Vagina (tissue), 2 donors: ENCODE results near the gene ULK2. TPM values are rescaled to one million over a fixed set of nuclear protein-coding genes. Genes with fewer than 3 reads are reported as not detected.
"Not testable (repeated sequence)": the region's sequence is repeated elsewhere in the genome, so short reads cannot be mapped to it uniquely, and the experiment has no call there.

Experiments used
- DNase-seq, 2 donors: peaks; one replicate each; pipeline ENCODE4 v3.0.0-alpha.2; 2017; ENCODE audit errors: extremely low spot score in 2 of 2
- H3K27ac ChIP-seq: fragments of 200-600 bp; sonication (generic); one replicate; pipeline ENCODE4 v1.5.1; 2019
- H3K27me3 ChIP-seq: fragments of 200-600 bp; sonication (generic); one replicate; pipeline ENCODE4 v1.5.1; 2019
- H3K36me3 ChIP-seq, 2 donors: fragments of 200-600 bp; sonication (generic); one replicate each; pipeline ENCODE4 v1.5.1; 2017 to 2019
- H3K4me1 ChIP-seq: fragments of 200-600 bp; sonication (generic); one replicate; pipeline ENCODE4 v1.5.1; 2019
- H3K4me3 ChIP-seq, 2 donors: fragments of 200-600 bp; sonication (generic); 1 replicate in 1 of 2; 2 replicates in 1 of 2; pipeline ENCODE4 v1.5.1; 2016 to 2019
- H3K9me3 ChIP-seq: fragments of 200-600 bp; sonication (generic); one replicate; pipeline ENCODE4 v1.5.1; 2019
- POLR2A ChIP-seq, 2 donors: fragments of 450-650 bp; IDR thresholded peaks; one replicate each; pipeline ENCODE4 v1.6.1; 2017; ENCODE audit warnings: antibody characterized with exemption in 2 of 2, mild to moderate bottlenecking in 2 of 2, moderate library complexity in 2 of 2
- POLR2AphosphoS5 ChIP-seq, 2 donors: sonication (generic); formaldehyde crosslinking; IDR thresholded peaks; one replicate each; pipeline ENCODE4 v1.9.0; 2017; ENCODE audit warnings: antibody characterized with exemption in 2 of 2, mild to moderate bottlenecking in 2 of 2, low read depth in 1 of 2; ENCODE audit not compliant: insufficient read depth in 1 of 2
- intact Hi-C: fragments of 100-400 bp; cut with DNase I; formaldehyde crosslinking; loops from one replicate; pipeline ENCODE4 v1.15.1; 2023
- total RNA-seq: library from RNA; depleted of rRNA; stranded (reverse); fragments of >200 nt; gene quantifications from one replicate; pipeline ENCODE4 v1.2.3, GENCODE V29; 2016
- TF ChIP-seq, protein P1 (sequence below), 3 experiments: fragments of 450-650 bp in 2 of 3; fragments of 200-600 bp in 1 of 3; sonication (generic) in 1 of 3; IDR thresholded peaks; one replicate each; pipeline ENCODE4 v1.5.1; 2017 to 2019; ENCODE audit warnings: antibody characterized with exemption in 3 of 3, mild to moderate bottlenecking in 2 of 3, moderate library complexity in 2 of 3

ULK2 gene
- total RNA-seq, 1 donor from 2014 or later, result 25.3 TPM

- DNase-seq, result no peak
- TF ChIP-seq POLR2AphosphoS5 (IDR thresholded peaks at IDR 0.05; ENCODE audit: insufficient read depth in 1 of 2, low read depth in 1 of 2) (no peak), POLR2A (IDR thresholded peaks at IDR 0.05) (no peak)
- TF ChIP-seq, protein P1, sequence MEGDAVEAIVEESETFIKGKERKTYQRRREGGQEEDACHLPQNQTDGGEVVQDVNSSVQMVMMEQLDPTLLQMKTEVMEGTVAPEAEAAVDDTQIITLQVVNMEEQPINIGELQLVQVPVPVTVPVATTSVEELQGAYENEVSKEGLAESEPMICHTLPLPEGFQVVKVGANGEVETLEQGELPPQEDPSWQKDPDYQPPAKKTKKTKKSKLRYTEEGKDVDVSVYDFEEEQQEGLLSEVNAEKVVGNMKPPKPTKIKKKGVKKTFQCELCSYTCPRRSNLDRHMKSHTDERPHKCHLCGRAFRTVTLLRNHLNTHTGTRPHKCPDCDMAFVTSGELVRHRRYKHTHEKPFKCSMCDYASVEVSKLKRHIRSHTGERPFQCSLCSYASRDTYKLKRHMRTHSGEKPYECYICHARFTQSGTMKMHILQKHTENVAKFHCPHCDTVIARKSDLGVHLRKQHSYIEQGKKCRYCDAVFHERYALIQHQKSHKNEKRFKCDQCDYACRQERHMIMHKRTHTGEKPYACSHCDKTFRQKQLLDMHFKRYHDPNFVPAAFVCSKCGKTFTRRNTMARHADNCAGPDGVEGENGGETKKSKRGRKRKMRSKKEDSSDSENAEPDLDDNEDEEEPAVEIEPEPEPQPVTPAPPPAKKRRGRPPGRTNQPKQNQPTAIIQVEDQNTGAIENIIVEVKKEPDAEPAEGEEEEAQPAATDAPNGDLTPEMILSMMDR (IDR thresholded peaks at IDR 0.05), result no peak
- no peaks in the 10 kb centered on the region for H3K27me3 ChIP-seq
- no peak overlapping the region for H3K27ac ChIP-seq
- intact Hi-C loops, result no loop called here
- H3K4me1 ChIP-seq, result peaks cover 19% of the 10 kb centered on the region
- no peaks in the 10 kb centered on the region for H3K36me3 ChIP-seq
- H3K9me3 ChIP-seq, result no peaks in the 10 kb centered on the region
- no peak overlapping the region for H3K4me3 ChIP-seq
Observed at GRCh38 chr17:19896679-19897078, 28.9 kb upstream of the ULK2 start.

GRCh38 chr17:19890554-19890953 lies 22.8 kb upstream of the ULK2 start:
- DNase-seq, H3K27me3 ChIP-seq, H3K9me3 ChIP-seq, intact Hi-C loops, H3K4me1 ChIP-seq, H3K27ac ChIP-seq, H3K36me3 ChIP-seq, H3K4me3 ChIP-seq: not testable (repeated sequence)

DNA sequence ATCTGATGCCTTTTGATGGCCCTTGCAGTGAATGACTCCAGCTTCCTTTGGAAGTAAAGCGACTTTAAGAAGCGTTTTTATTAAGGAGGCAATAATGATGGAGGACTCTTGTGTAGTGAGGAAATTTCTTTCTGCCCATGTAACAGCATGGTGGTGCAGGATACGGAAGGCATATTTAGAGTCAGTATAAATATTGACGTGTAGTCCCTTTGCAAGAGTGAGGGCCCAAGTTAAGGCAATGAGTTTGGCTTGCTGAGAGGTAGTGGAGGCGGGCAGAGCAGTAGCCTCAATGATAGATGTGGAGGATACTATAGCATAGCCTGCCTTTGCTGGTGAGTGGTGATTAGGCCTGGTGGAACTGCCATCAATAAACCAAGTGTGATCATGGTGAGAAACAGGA lies 22.3 kb upstream of the ULK2 start:
- H3K27me3 ChIP-seq, H3K27ac ChIP-seq, DNase-seq, intact Hi-C loops, H3K4me1 ChIP-seq, H3K4me3 ChIP-seq, H3K36me3 ChIP-seq, H3K9me3 ChIP-seq: not testable (repeated sequence)

GRCh38 chr17:19886116-19886515 lies 18.4 kb upstream of the ULK2 start:
- no peaks in the 10 kb centered on the region for H3K4me1 ChIP-seq
- H3K27ac ChIP-seq, result no peak overlapping the region
- no peaks in the 10 kb centered on the region for H3K27me3 ChIP-seq
- intact Hi-C loops, result no loop called here
- TF ChIP-seq, protein P1 (IDR thresholded peaks at IDR 0.05), result no peak
- TF ChIP-seq POLR2A (IDR thresholded peaks at IDR 0.05), result no peak
- no peak for TF ChIP-seq POLR2AphosphoS5 (IDR thresholded peaks at IDR 0.05; ENCODE audit: insufficient read depth in 1 of 2, low read depth in 1 of 2)
- no peaks in the 10 kb centered on the region for H3K9me3 ChIP-seq
- H3K4me3 ChIP-seq, result no peak overlapping the region
- H3K36me3 ChIP-seq, result no peaks in the 10 kb centered on the region
- no peak for DNase-seq

- intact Hi-C loops, result no loop called here
- TF ChIP-seq POLR2AphosphoS5 (IDR thresholded peaks at IDR 0.05; ENCODE audit: insufficient read depth in 1 of 2, low read depth in 1 of 2), result no peak
- TF ChIP-seq, protein P1 (IDR thresholded peaks at IDR 0.05), result no peak
- no peak for TF ChIP-seq POLR2A (IDR thresholded peaks at IDR 0.05)
- no peak for DNase-seq
Observed at GRCh38 chr17:19883537-19884215, 15.9 kb upstream of the ULK2 start.

GRCh38 chr17:19880393-19880792 lies 12.7 kb upstream of the ULK2 start:
- intact Hi-C loops, result no loop called here
- Histone ChIP-seq H3K27ac (no peak overlapping the region), H3K36me3 (no peaks in the 10 kb centered on the region), H3K4me1 (no peaks in the 10 kb centered on the region), H3K27me3 (no peaks in the 10 kb centered on the region), H3K4me3 (no peak overlapping the region), H3K9me3 (no peaks in the 10 kb centered on the region)
- no peak for DNase-seq
- TF ChIP-seq, protein P1 (IDR thresholded peaks at IDR 0.05), result no peak
- no peak for TF ChIP-seq POLR2AphosphoS5 (IDR thresholded peaks at IDR 0.05; ENCODE audit: insufficient read depth in 1 of 2, low read depth in 1 of 2)
- no peak for TF ChIP-seq POLR2A (IDR thresholded peaks at IDR 0.05)

More at GRCh38 chr17:19883537-19884215, 15.9 kb upstream of the ULK2 start:
- no peaks in the 10 kb centered on the region for H3K27me3 ChIP-seq
- H3K4me1 ChIP-seq, result no peaks in the 10 kb centered on the region
- no peaks in the 10 kb centered on the region for H3K9me3 ChIP-seq
- no peaks in the 10 kb centered on the region for H3K36me3 ChIP-seq
- no peak overlapping the region for H3K27ac ChIP-seq
- no peak overlapping the region for H3K4me3 ChIP-seq
